ENCODE data around the gene RASA4B. TPM values are rescaled to one million over a fixed set of nuclear protein-coding genes. Genes with fewer than 3 reads are reported as not detected.

RASA4B gene
- total RNA-seq, 2 donors from 2014 or later, result 2.0 to 25.7 TPM

DNA sequence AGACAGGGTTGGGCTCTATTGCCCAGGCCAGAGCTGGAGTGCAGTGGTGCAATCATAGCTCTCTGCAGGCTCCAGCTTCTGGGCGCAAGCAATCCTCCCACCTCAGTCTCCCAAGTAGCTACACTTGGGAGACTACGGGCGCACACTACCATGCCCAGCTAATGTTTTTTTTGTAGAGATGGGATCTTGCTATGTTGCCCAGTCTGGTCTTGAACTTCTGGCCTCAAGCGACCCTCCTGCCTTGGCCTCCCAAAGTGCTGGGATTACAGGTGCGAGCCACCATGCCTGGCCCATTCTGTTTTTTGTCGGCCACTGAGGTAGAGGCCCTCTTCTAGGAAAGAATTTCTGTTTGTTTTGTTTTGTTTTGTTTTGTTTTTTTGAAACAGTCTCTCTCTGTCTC, 65.1 kb downstream of the RASA4B start:
- intact Hi-C loops (cut with DNase I), result no loop called here
- no peaks in the 10 kb centered on the region for H3K27me3 ChIP-seq (replicated peaks; ENCODE audit: insufficient read depth)
- no peak overlapping the region for H3K27ac ChIP-seq
- DNase-seq (ENCODE audit: low spot score), result no peak
- H3K9me3 ChIP-seq, result no peaks in the 10 kb centered on the region
- H3K36me3 ChIP-seq, result peaks cover 0 to 4% of the 10 kb centered on the region in 2 donors
- H3K4me1 ChIP-seq (replicated peaks), result no peaks in the 10 kb centered on the region
- TF ChIP-seq, protein P1, sequence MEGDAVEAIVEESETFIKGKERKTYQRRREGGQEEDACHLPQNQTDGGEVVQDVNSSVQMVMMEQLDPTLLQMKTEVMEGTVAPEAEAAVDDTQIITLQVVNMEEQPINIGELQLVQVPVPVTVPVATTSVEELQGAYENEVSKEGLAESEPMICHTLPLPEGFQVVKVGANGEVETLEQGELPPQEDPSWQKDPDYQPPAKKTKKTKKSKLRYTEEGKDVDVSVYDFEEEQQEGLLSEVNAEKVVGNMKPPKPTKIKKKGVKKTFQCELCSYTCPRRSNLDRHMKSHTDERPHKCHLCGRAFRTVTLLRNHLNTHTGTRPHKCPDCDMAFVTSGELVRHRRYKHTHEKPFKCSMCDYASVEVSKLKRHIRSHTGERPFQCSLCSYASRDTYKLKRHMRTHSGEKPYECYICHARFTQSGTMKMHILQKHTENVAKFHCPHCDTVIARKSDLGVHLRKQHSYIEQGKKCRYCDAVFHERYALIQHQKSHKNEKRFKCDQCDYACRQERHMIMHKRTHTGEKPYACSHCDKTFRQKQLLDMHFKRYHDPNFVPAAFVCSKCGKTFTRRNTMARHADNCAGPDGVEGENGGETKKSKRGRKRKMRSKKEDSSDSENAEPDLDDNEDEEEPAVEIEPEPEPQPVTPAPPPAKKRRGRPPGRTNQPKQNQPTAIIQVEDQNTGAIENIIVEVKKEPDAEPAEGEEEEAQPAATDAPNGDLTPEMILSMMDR (IDR thresholded peaks at IDR 0.05), result no peak
- TF ChIP-seq POLR2A (IDR thresholded peaks at IDR 0.05) (no peak), POLR2AphosphoS5 (IDR thresholded peaks at IDR 0.05) (no peak)
- no peak overlapping the region for H3K4me3 ChIP-seq
- WGBS, result 97% methylated on average over 6 of the region's 6 CpGs

DNA sequence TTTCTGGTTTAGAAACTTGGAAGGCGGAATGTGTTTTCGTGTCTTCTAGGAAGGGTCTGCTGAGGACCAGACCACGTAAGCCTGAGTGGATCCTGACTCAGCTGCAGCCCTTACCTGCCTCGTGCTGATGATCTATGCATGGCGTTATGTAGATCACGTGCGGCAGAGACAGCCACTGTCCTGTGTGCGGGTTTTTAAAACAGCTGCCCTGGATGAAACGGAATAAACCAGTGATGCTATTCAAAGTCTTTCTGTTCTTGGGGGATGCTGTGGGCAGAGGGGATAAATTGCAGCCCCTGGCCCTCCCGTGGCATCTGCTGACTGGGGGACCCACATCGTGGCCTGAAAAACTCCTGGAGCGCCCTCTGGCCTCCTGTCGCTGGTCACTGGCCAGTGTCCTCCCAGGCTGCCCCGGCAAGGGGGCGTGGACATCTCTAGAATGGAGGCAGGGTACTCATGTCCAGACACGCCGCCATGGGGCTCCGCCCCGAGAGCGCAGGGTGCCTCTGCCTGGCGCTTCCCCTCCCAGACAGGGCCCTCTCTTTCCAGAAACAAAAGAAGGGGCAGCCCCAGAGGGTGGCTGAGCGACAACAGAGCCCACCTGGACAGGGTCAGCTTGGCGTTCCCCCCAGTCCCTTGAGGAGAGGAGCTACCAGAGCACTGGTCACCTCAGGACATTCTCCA, 66.1 kb downstream of the RASA4B start:
- TF ChIP-seq POLR2AphosphoS5 (IDR thresholded peaks at IDR 0.05) (no peak), POLR2A (IDR thresholded peaks at IDR 0.05) (no peak)
- TF ChIP-seq, protein P1 (IDR thresholded peaks at IDR 0.05), result no peak
- H3K4me3 ChIP-seq, result no peak overlapping the region
- no peaks in the 10 kb centered on the region for H3K9me3 ChIP-seq
- intact Hi-C loops (cut with DNase I), result no loop called here
- H3K27ac ChIP-seq, result no peak overlapping the region
- DNase-seq (ENCODE audit: low spot score), result no peak
- H3K36me3 ChIP-seq, result no peaks in the 10 kb centered on the region
- no peaks in the 10 kb centered on the region for H3K4me1 ChIP-seq (replicated peaks)
- WGBS, result 28% methylated on average over 23 of the region's 23 CpGs
- H3K27me3 ChIP-seq (replicated peaks; ENCODE audit: insufficient read depth), result no peaks in the 10 kb centered on the region

DNA sequence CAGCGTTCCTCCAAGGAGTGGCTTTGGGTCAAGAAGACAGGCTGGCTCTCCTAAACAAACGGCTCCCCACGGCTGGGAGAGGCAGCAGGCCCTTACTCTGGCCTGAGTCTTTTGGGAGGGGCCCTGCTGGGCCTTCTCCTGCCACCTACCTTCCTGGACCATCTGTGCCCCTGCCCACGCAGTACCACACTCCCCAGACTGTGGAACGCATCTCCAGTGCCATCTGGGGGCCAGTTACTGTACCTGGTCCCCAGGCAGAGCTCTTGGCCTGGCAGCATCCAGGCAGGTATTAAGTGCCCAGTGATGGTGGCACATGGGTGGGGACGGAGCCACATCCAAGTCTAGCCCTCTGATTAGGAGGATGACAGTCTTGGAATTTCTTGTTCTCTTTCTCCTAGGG, 67.3 kb downstream of the RASA4B start:
- no peaks in the 10 kb centered on the region for H3K9me3 ChIP-seq
- no peak for DNase-seq (ENCODE audit: low spot score)
- no peaks in the 10 kb centered on the region for H3K36me3 ChIP-seq
- TF ChIP-seq, protein P1 (IDR thresholded peaks at IDR 0.05), result peak in 1 of 4 experiments; percentile 19
- no peak for TF ChIP-seq POLR2A (IDR thresholded peaks at IDR 0.05)
- TF ChIP-seq POLR2AphosphoS5 (IDR thresholded peaks at IDR 0.05), result no peak
- WGBS, result 74% methylated on average over 6 of the region's 6 CpGs
- intact Hi-C loops (cut with DNase I), result no loop called here
- H3K4me3 ChIP-seq, result no peak overlapping the region
- H3K27me3 ChIP-seq (replicated peaks; ENCODE audit: insufficient read depth), result no peaks in the 10 kb centered on the region
- no peak overlapping the region for H3K27ac ChIP-seq
- H3K4me1 ChIP-seq (replicated peaks), result no peaks in the 10 kb centered on the region

DNA sequence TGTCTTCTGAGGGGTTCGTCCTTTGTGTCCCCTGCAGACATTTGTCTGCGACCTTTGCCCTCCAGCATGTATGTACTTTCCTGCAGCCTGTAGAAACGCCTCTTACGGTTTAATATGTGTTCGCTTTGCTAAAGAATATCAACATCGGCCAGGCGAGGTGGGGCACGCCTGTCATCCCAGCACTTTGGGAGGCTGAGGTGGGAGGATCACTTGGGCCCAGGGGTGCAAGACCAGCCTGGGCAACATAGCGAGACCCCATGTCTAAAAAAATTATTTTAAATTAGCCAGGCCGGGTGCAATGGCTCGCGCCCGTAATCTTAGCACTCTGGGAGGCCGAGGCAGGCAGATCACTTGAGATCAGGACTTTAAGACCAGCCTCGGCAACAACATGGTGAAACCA, 68.4 kb downstream of the RASA4B start:
- intact Hi-C loops (cut with DNase I), result no loop called here
- Histone ChIP-seq H3K9me3 (no peaks in the 10 kb centered on the region), H3K4me1 (replicated peaks) (no peaks in the 10 kb centered on the region), H3K27ac (no peak overlapping the region), H3K36me3 (no peaks in the 10 kb centered on the region), H3K4me3 (no peak overlapping the region), H3K27me3 (replicated peaks; ENCODE audit: insufficient read depth) (no peaks in the 10 kb centered on the region)
- no peak for TF ChIP-seq POLR2AphosphoS5 (IDR thresholded peaks at IDR 0.05)
- TF ChIP-seq, protein P1 (IDR thresholded peaks at IDR 0.05), result no peak
- TF ChIP-seq POLR2A (IDR thresholded peaks at IDR 0.05), result no peak
- no peak for DNase-seq (ENCODE audit: low spot score)
- WGBS, result 95% methylated on average over 15 of the region's 15 CpGs

DNA sequence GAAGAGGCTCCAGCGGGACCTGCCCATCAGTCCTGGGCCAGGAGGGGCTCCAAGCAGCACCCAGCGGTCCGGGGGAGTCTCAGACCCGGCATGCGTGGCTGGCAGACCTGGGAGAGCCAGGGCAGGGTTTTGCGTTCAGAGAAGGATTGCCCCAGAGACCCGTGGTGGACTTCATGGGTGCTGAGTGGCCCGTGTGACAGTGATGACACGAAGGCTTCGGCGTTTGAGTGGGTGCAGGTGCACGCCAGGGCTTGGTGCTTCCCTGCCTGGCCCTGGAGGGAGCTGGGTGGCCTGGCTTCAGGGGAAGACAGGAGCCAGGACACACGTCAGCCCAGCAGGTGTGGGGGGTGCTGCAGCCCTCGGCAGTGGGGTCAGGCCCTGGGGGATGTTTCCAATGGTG, 70.3 kb downstream of the RASA4B start:
- Histone ChIP-seq H3K4me1 (replicated peaks) (no peaks in the 10 kb centered on the region), H3K4me3 (no peak overlapping the region), H3K36me3 (no peaks in the 10 kb centered on the region), H3K27me3 (replicated peaks; ENCODE audit: insufficient read depth) (no peaks in the 10 kb centered on the region), H3K9me3 (no peaks in the 10 kb centered on the region), H3K27ac (no peak overlapping the region)
- intact Hi-C loops (cut with DNase I), result no loop called here
- DNase-seq (ENCODE audit: low spot score), result no peak
- WGBS, result 90% methylated on average over 14 of the region's 14 CpGs
- TF ChIP-seq POLR2A (IDR thresholded peaks at IDR 0.05), result no peak
